Measurements from ENCODE around the gene ZSWIM1.

- TF ChIP-seq RCOR1 (IDR thresholded peaks at IDR 0.05; ENCODE audit: insufficient replicate concordance, low read length): no peak
- TF ChIP-seq POLR2A (IDR thresholded peaks at IDR 0.05; ENCODE audit: low read depth, low read length): no peak
- no peak for TF ChIP-seq CTCF (conservative IDR thresholded peaks at IDR 0.05; ENCODE audit: low read depth, low read length)
- TF ChIP-seq USF2 (IDR thresholded peaks at IDR 0.05; ENCODE audit: low read depth, low read length): no peak
- no peak for TF ChIP-seq MXI1 (IDR thresholded peaks at IDR 0.05; ENCODE audit: borderline replicate concordance, low read depth, low read length)
- TF ChIP-seq CHD1 (IDR thresholded peaks at IDR 0.05; ENCODE audit: low read depth, low read length): no peak
Observed at GRCh38 chr20:45861221-45862075, 19.6 kb upstream of the ZSWIM1 start.
